SK-N-SH (cell line): Measurements from ENCODE around the gene XIAP. TPM values are rescaled to one million over a fixed set of nuclear protein-coding genes. Genes with fewer than 3 reads are reported as not detected.
"Not testable (repeated sequence)": the region's sequence is repeated elsewhere in the genome, so short reads cannot be mapped to it uniquely, and the experiment has no call there.

Source experiments
- CTCF ChIA-PET: fragments of 300-600, 350-600 bp; formaldehyde crosslinking; extraction: SDS; loops from one replicate; lab custom pipeline; 2021; lab: Yijun Ruan, JAX
- POLR2A ChIA-PET: fragments of 350-600 bp; sonication (Branson Sonifier 250); formaldehyde crosslinking; extraction: SDS; loops from one replicate; lab custom pipeline; 2020; ENCODE audit warnings: antibody characterized with exemption, inconsistent platforms; lab: Yijun Ruan, JAX
- DNase-seq: peaks from one replicate; pipeline ENCODE4 v3.0.0; 2012
- H2AFZ ChIP-seq: fragments of 200-600 bp; sonication (generic); 2 replicates; pipeline ENCODE4 v1.8.1; 2016; ENCODE audit warnings: antibody characterized with exemption, mild to moderate bottlenecking, low read depth
- H3F3A ChIP-seq: fragments of 200-600 bp; sonication (generic); replicated peaks from 2 replicates; pipeline ENCODE3; 2016; ENCODE audit warnings: antibody characterized with exemption, mild to moderate bottlenecking; ENCODE audit not compliant: insufficient read depth
- H3K27ac ChIP-seq, 2 experiments: fragments of 200-500 bp in 1 of 2; fragments of 200-600 bp in 1 of 2; sonication (Bioruptor generic) in 1 of 2; sonication (generic), shearing (Covaris generic) in 1 of 2; 2 replicates each; pipeline versions ENCODE4 v1.5.1 to v1.6.1; 2014 to 2016; ENCODE audit warnings: low read depth in 2 of 2, inconsistent platforms in 1 of 2, low read length in 1 of 2, mild to moderate bottlenecking in 1 of 2, mixed read lengths in 1 of 2
- H3K27me3 ChIP-seq: fragments of 200-600 bp; sonication (generic), shearing (Covaris generic); 2 replicates; pipeline ENCODE4 v1.6.1; 2016; ENCODE audit warnings: mixed run types; ENCODE audit not compliant: insufficient read depth
- H3K36me3 ChIP-seq, 2 experiments: fragments of 200-500 bp in 1 of 2; fragments of 200-600 bp in 1 of 2; sonication (Bioruptor generic) in 1 of 2; sonication (generic) in 1 of 2; replicated peaks in 1 of 2; 2 replicates each; pipeline versions ENCODE3 to v1.5.1; 2014 to 2016; ENCODE audit warnings: low read length in 1 of 2, mild to moderate bottlenecking in 1 of 2; ENCODE audit not compliant: insufficient read depth in 2 of 2, control insufficient read depth in 1 of 2
- H3K4me1 ChIP-seq, 2 experiments: fragments of 200-500 bp in 1 of 2; fragments of 200-600 bp in 1 of 2; sonication (Bioruptor generic) in 1 of 2; sonication (generic), shearing (Covaris generic) in 1 of 2; 2 replicates each; pipeline versions ENCODE4 v1.5.1 to v1.6.1; 2014 to 2016; ENCODE audit warnings: low read depth in 1 of 2, low read length in 1 of 2, mixed run types in 1 of 2; ENCODE audit not compliant: insufficient read depth in 2 of 2, control insufficient read depth in 1 of 2
- H3K4me2 ChIP-seq: fragments of 200-600 bp; sonication (generic), shearing (Covaris generic); 2 replicates; pipeline ENCODE4 v1.6.1; 2017; ENCODE audit warnings: mixed run types
- H3K4me3 ChIP-seq, 2 experiments: fragments of 200-500 bp in 1 of 2; fragments of 200-600 bp in 1 of 2; sonication (Bioruptor generic) in 1 of 2; sonication (generic), shearing (Covaris generic) in 1 of 2; 2 replicates each; pipeline versions ENCODE4 v1.5.1 to v1.8.1; 2014 to 2016; ENCODE audit warnings: low read depth in 2 of 2, inconsistent platforms in 1 of 2, low read length in 1 of 2, mild to moderate bottlenecking in 1 of 2, mixed read lengths in 1 of 2, moderate library complexity in 1 of 2
- H3K79me2 ChIP-seq: fragments of 200-600 bp; sonication (generic); 2 replicates; pipeline ENCODE4 v1.8.1; 2017; ENCODE audit warnings: mild to moderate bottlenecking; ENCODE audit not compliant: insufficient read depth
- H3K9ac ChIP-seq: fragments of 200-600 bp; sonication (generic); 2 replicates; pipeline ENCODE4 v1.6.1; 2017; ENCODE audit warnings: mixed run types
- H3K9me2 ChIP-seq: fragments of 200-600 bp; sonication (generic); 2 replicates; pipeline ENCODE4 v1.6.1; 2017; ENCODE audit warnings: mixed run types
- H3K9me3 ChIP-seq: fragments of 200-600 bp; sonication (generic); 2 replicates; pipeline ENCODE4 v1.6.1; 2017; ENCODE audit warnings: mixed run types, mild to moderate bottlenecking, moderate library complexity
- H4K20me1 ChIP-seq: fragments of 200-600 bp; sonication (generic); 2 replicates; pipeline ENCODE4 v1.6.1; 2017; ENCODE audit warnings: mild to moderate bottlenecking, mixed run types; ENCODE audit not compliant: insufficient read depth
- CTCF ChIP-seq: fragments of 200-600 bp; sonication (generic); IDR thresholded peaks from 2 replicates; pipeline ENCODE4 v1.6.1; 2017; ENCODE audit warnings: antibody characterized with exemption, mild to moderate bottlenecking, moderate library complexity
- ELF1 ChIP-seq: IDR thresholded peaks from 2 replicates; pipeline ENCODE4 v1.4.0; 2012
- EP300 ChIP-seq, 2 experiments: IDR thresholded peaks; 2 replicates each; pipeline versions ENCODE4 v1.4.0 to v1.6.1; 2012; ENCODE audit warnings: borderline replicate concordance in 1 of 2, low read depth in 1 of 2, low read length in 1 of 2
- FOXJ3 ChIP-seq: sonication (generic); formaldehyde crosslinking; IDR thresholded peaks from 2 replicates; pipeline ENCODE4 v1.5.1; 2020; ENCODE audit warnings: mild to moderate bottlenecking, missing genetic modification reagents
- FOXM1 ChIP-seq: IDR thresholded peaks from 2 replicates; pipeline ENCODE4 v1.4.0; 2012; ENCODE audit warnings: low read depth, mild to moderate bottlenecking
- GABPA ChIP-seq: IDR thresholded peaks from 2 replicates; pipeline ENCODE4 v1.4.0; 2012; ENCODE audit warnings: low read depth, mild to moderate bottlenecking
- IRF3 ChIP-seq: fragments of 150-350 bp; IDR thresholded peaks from 2 replicates; pipeline ENCODE4 v1.6.1; 2016; ENCODE audit warnings: mild to moderate bottlenecking, low read depth, low read length
- JUND ChIP-seq: IDR thresholded peaks from 2 replicates; pipeline ENCODE4 v1.4.0; 2012
- MEF2A ChIP-seq: IDR thresholded peaks from 2 replicates; pipeline ENCODE4 v1.4.0; 2012; ENCODE audit warnings: low read depth, borderline replicate concordance
- MXI1 ChIP-seq: IDR thresholded peaks from 2 replicates; pipeline ENCODE4 v1.6.1; 2012; ENCODE audit warnings: mild to moderate bottlenecking, low read depth, low read length, improper control_type of control experiment
- NFIC ChIP-seq: IDR thresholded peaks from 2 replicates; pipeline ENCODE4 v1.4.0; 2012; ENCODE audit warnings: borderline replicate concordance
- NRF1 ChIP-seq: IDR thresholded peaks from 2 replicates; pipeline ENCODE4 v1.6.1; 2012; ENCODE audit warnings: low read depth, mild to moderate bottlenecking, low read length
- RAD21 ChIP-seq: IDR thresholded peaks from 2 replicates; pipeline ENCODE4 v1.6.1; 2012; ENCODE audit warnings: mild to moderate bottlenecking, low read length
- RCOR1 ChIP-seq: fragments of 150-350 bp; IDR thresholded peaks from 2 replicates; pipeline ENCODE4 v1.6.1; 2017; ENCODE audit warnings: antibody characterized with exemption, low read length
- RFX5 ChIP-seq: IDR thresholded peaks from 2 replicates; pipeline ENCODE4 v1.6.1; 2012; ENCODE audit warnings: mild to moderate bottlenecking, improper control_type of control experiment, low read length
- RXRA ChIP-seq: IDR thresholded peaks from 2 replicates; pipeline ENCODE4 v1.4.0; 2012; ENCODE audit warnings: low read depth, mild to moderate bottlenecking, borderline replicate concordance
- SIN3A ChIP-seq: IDR thresholded peaks from 2 replicates; pipeline ENCODE4 v1.6.1; 2012; ENCODE audit warnings: low read depth, mild to moderate bottlenecking, low read length, moderate library complexity, borderline replicate concordance
- TEAD4 ChIP-seq: IDR thresholded peaks from 2 replicates; pipeline ENCODE4 v1.4.0; 2012; ENCODE audit warnings: mild to moderate bottlenecking, borderline replicate concordance; ENCODE audit not compliant: insufficient read depth
- USF1 ChIP-seq: IDR thresholded peaks from 2 replicates; pipeline ENCODE4 v1.4.0; 2012; ENCODE audit warnings: low read depth, borderline replicate concordance
- WGBS: methylation state at CpG from one replicate; pipeline ENCODE4 v1.1.6; 2017; ENCODE audit warnings: low lambda C conversion rate; 5-methylcytosine and 5-hydroxymethylcytosine counted together
- polyA plus RNA-seq, 3 experiments: library from polyadenylated mRNA; depleted of rRNA; stranded (reverse); fragments of >200 nt; gene quantifications; 2 replicates each; pipeline ENCODE4 v1.2.3, GENCODE V29; 2012

XIAP gene
- polyA plus RNA-seq, 1 of the 3 experiments (the other 2 are of a cell fraction), result 9.1 TPM

- H3K4me2 ChIP-seq, CTCF ChIA-PET: not testable (repeated sequence)
These were observed 72.2 kb downstream of the XIAP start for GRCh38 chrX:123932055-123932454.

GRCh38 chrX:123943074-123943473 is 83.2 kb downstream of the XIAP start:
- no peak for DNase-seq
- Histone ChIP-seq H3K9me2 (no peaks in the 10 kb centered on the region), H3K27ac (no peak overlapping the region), H2AFZ (no peak overlapping the region), H3K79me2 (no peaks in the 10 kb centered on the region), H3K9ac (no peak overlapping the region), H3K36me3 (no peaks in the 10 kb centered on the region), H3F3A (no peaks in the 10 kb centered on the region), H3K4me2 (no peak overlapping the region), H3K4me1 (no peaks in the 10 kb centered on the region), H3K27me3 (no peaks in the 10 kb centered on the region), H3K4me3 (no peak overlapping the region), H4K20me1 (no peaks in the 10 kb centered on the region), H3K9me3 (no peaks in the 10 kb centered on the region)
- ChIA-PET CTCF (no interaction called here), POLR2A (no interaction called here)
- TF ChIP-seq NRF1, result no peak
- no peak for TF ChIP-seq USF1
- TF ChIP-seq FOXM1, result no peak
- no peak for TF ChIP-seq TEAD4
- no peak for TF ChIP-seq FOXJ3 (CRISPR knock-in tag)
- no peak for TF ChIP-seq RXRA
- TF ChIP-seq SIN3A, result no peak
- TF ChIP-seq GABPA, result no peak
- TF ChIP-seq IRF3, result no peak
- no peak for TF ChIP-seq ELF1
- TF ChIP-seq NFIC, result no peak
- no peak for TF ChIP-seq RAD21
- TF ChIP-seq EP300 (IDR thresholded peaks at IDR 0.05; ENCODE audit: borderline replicate concordance in 1 of 2, low read depth in 1 of 2, low read length in 1 of 2), result no peak
- TF ChIP-seq RCOR1, result no peak
- no peak for TF ChIP-seq JUND
- TF ChIP-seq MXI1, result no peak
- no peak for TF ChIP-seq MEF2A
- no peak for TF ChIP-seq RFX5
- TF ChIP-seq CTCF, result no peak
- 36% methylated on average over 1 of the region's 1 CpG for WGBS

More at GRCh38 chrX:123932055-123932454, 72.2 kb downstream of the XIAP start:
- H3K9me3 ChIP-seq, H3K4me3 ChIP-seq, H2AFZ ChIP-seq, H3F3A ChIP-seq, H3K4me1 ChIP-seq, POLR2A ChIA-PET, H4K20me1 ChIP-seq, H3K9ac ChIP-seq, H3K9me2 ChIP-seq, DNase-seq, H3K27me3 ChIP-seq, H3K36me3 ChIP-seq, H3K79me2 ChIP-seq, H3K27ac ChIP-seq: not testable (repeated sequence)
- 0% methylated on average over 1 of the region's 2 CpGs for WGBS
